H1 (cell line): ENCODE results near the gene GRAP. TPM values are rescaled to one million over a fixed set of nuclear protein-coding genes. Genes with fewer than 3 reads are reported as not detected.

Experiments
- CTCF ChIA-PET: fragments of 300-600 bp; sonication (Branson Sonifier 250); formaldehyde crosslinking; loops from one replicate; lab custom pipeline; 2021; ENCODE audit not compliant: partially characterized antibody; lab: Charles Lee
- POLR2A ChIA-PET: fragments of 300-600 bp; sonication (Branson Sonifier 250); formaldehyde crosslinking; loops from one replicate; lab custom pipeline; 2021; ENCODE audit warnings: inconsistent platforms; ENCODE audit not compliant: partially characterized antibody; lab: Charles Lee
- DNase-seq, 2 experiments: peaks; one replicate each; pipeline versions ENCODE4 v3.0.0 to v3.0.0-alpha.2; 2010 to 2022; ENCODE audit warnings: low spot score in 2 of 2, low read depth in 1 of 2, mixed read lengths in 1 of 2
- FAIRE-seq: peaks from 2 replicates; lab custom pipeline; 2011; peaks lifted over from hg19 to GRCh38; lab: Jason Lieb, UNC
- H2AFZ ChIP-seq: 2 replicates; pipeline ENCODE4 v1.8.1; 2012; ENCODE audit warnings: low read length, inconsistent platforms
- H2AK5ac ChIP-seq: 2 replicates; pipeline ENCODE4 v1.6.1; 2013; ENCODE audit warnings: low read depth, low read length
- H2BK120ac ChIP-seq: replicated peaks from 2 replicates; pipeline ENCODE3; 2013; ENCODE audit warnings: low read depth, low read length, inconsistent platforms
- H2BK12ac ChIP-seq: 2 replicates; pipeline ENCODE4 v1.6.1; 2013; ENCODE audit warnings: low read depth, low read length
- H2BK15ac ChIP-seq: 2 replicates; pipeline ENCODE4 v1.6.1; 2013; ENCODE audit warnings: low read length
- H2BK20ac ChIP-seq: 2 replicates; pipeline ENCODE4 v1.6.1; 2013; ENCODE audit warnings: low read length
- H2BK5ac ChIP-seq: 2 replicates; pipeline ENCODE4 v1.6.1; 2013; ENCODE audit warnings: low read depth, low read length
- H3K14ac ChIP-seq: 2 replicates; pipeline ENCODE4 v1.6.1; 2013; ENCODE audit warnings: inconsistent platforms; ENCODE audit not compliant: insufficient read length
- H3K18ac ChIP-seq: 2 replicates; pipeline ENCODE4 v1.6.1; 2013; ENCODE audit warnings: low read length; ENCODE audit errors: extremely low read depth
- H3K23ac ChIP-seq: 2 replicates; pipeline ENCODE4 v1.6.1; 2013; ENCODE audit warnings: inconsistent platforms; ENCODE audit not compliant: insufficient read length
- H3K23me2 ChIP-seq: 2 replicates; pipeline ENCODE4 v1.6.1; 2013; ENCODE audit warnings: low read depth, low read length
- H3K27ac ChIP-seq: 2 replicates; pipeline ENCODE4 v1.6.1; 2011; ENCODE audit warnings: low read depth, low read length, inconsistent platforms
- H3K27me3 ChIP-seq, 4 experiments: replicated peaks in 1 of 4; 1 replicate in 1 of 4; 2 replicates in 3 of 4; pipeline versions ENCODE4 v1.6.1 to v1.8.1; 2011 to 2013; ENCODE audit warnings: low read length in 3 of 4, mild to moderate bottlenecking in 3 of 4, inconsistent platforms in 2 of 4, mixed read lengths in 2 of 4, moderate library complexity in 1 of 4; ENCODE audit not compliant: control insufficient read depth in 3 of 4, insufficient read depth in 3 of 4; ENCODE audit errors: extremely low read depth in 1 of 4
- H3K36me3 ChIP-seq, 4 experiments: 2 replicates each; pipeline versions ENCODE4 v1.6.1 to v1.8.1; 2011 to 2013; ENCODE audit warnings: mild to moderate bottlenecking in 4 of 4, low read length in 3 of 4, moderate library complexity in 2 of 4, control low read depth in 1 of 4, inconsistent platforms in 1 of 4; ENCODE audit not compliant: insufficient read depth in 4 of 4, control insufficient read depth in 2 of 4
- H3K4ac ChIP-seq: replicated peaks from 2 replicates; pipeline ENCODE3; 2013; ENCODE audit warnings: low read length, low read depth, mixed read lengths, inconsistent platforms; ENCODE audit not compliant: insufficient read length
- H3K4me1 ChIP-seq, 4 experiments: replicated peaks in 1 of 4; 1 replicate in 1 of 4; 2 replicates in 3 of 4; pipeline versions ENCODE4 v1.6.1 to v1.8.1; 2011 to 2013; ENCODE audit warnings: low read length in 3 of 4, inconsistent platforms in 2 of 4, mixed read lengths in 1 of 4; ENCODE audit not compliant: insufficient read depth in 4 of 4, control insufficient read depth in 3 of 4
- H3K4me2 ChIP-seq, 2 experiments: 2 replicates each; pipeline versions ENCODE4 v1.6.1 to v1.8.1; 2011 to 2013; ENCODE audit warnings: low read depth in 2 of 2, low read length in 2 of 2, control low read depth in 1 of 2, inconsistent platforms in 1 of 2, mild to moderate bottlenecking in 1 of 2; ENCODE audit not compliant: insufficient read depth in 1 of 2
- H3K4me3 ChIP-seq, 4 experiments: fragments of 200-600, 300-600 bp in 1 of 4; sonication (generic), shearing (Covaris generic), sonication (Bioruptor Twin) in 1 of 4; 2 replicates each; pipeline versions ENCODE4 v1.5.1 to v1.8.1; 2011 to 2016; ENCODE audit warnings: low read length in 4 of 4, low read depth in 3 of 4, control low read depth in 2 of 4, inconsistent platforms in 2 of 4, mild to moderate bottlenecking in 2 of 4, mixed read lengths in 1 of 4, moderate library complexity in 1 of 4; ENCODE audit not compliant: insufficient read depth in 2 of 4; ENCODE audit errors: extremely low read depth in 1 of 4
- H3K56ac ChIP-seq: replicated peaks from 2 replicates; pipeline ENCODE3; 2013; ENCODE audit warnings: low read depth, mild to moderate bottlenecking, mixed read lengths, low read length, inconsistent platforms; ENCODE audit not compliant: insufficient read length
- H3K79me1 ChIP-seq: 2 replicates; pipeline ENCODE4 v1.6.1; 2013; ENCODE audit warnings: low read depth, low read length, control low read depth
- H3K79me2 ChIP-seq, 2 experiments: 2 replicates each; pipeline versions ENCODE4 v1.6.1 to v1.8.1; 2012 to 2013; ENCODE audit warnings: low read length in 2 of 2, mild to moderate bottlenecking in 2 of 2, inconsistent platforms in 1 of 2; ENCODE audit not compliant: insufficient read depth in 2 of 2, control insufficient read depth in 1 of 2
- H3K9ac ChIP-seq, 4 experiments: replicated peaks in 1 of 4; 1 replicate in 1 of 4; 2 replicates in 3 of 4; pipeline versions ENCODE4 v1.6.1 to v1.8.1; 2011 to 2013; ENCODE audit warnings: low read depth in 3 of 4, low read length in 3 of 4, control low read depth in 2 of 4, mild to moderate bottlenecking in 2 of 4, moderate library complexity in 2 of 4, inconsistent platforms in 1 of 4; ENCODE audit errors: extremely low read depth in 1 of 4
- H3K9me3 ChIP-seq, 2 experiments: 2 replicates each; pipeline versions ENCODE4 v1.6.1 to v1.8.1; 2012 to 2013; ENCODE audit warnings: mild to moderate bottlenecking in 2 of 2, moderate library complexity in 2 of 2, control low read depth in 1 of 2, inconsistent platforms in 1 of 2, low read depth in 1 of 2, low read length in 1 of 2, mixed read lengths in 1 of 2; ENCODE audit not compliant: insufficient read depth in 2 of 2
- H4K20me1 ChIP-seq, 2 experiments: replicated peaks in 1 of 2; 2 replicates each; pipeline versions ENCODE3 to v1.8.1; 2011 to 2013; ENCODE audit warnings: inconsistent platforms in 2 of 2, low read length in 2 of 2, mild to moderate bottlenecking in 1 of 2; ENCODE audit not compliant: insufficient read depth in 2 of 2, control insufficient read depth in 1 of 2
- H4K5ac ChIP-seq: 2 replicates; pipeline ENCODE4 v1.6.1; 2013; ENCODE audit warnings: low read length, low read depth, mixed read lengths, inconsistent platforms; ENCODE audit not compliant: insufficient read length
- H4K8ac ChIP-seq: 2 replicates; pipeline ENCODE4 v1.8.0; 2013; ENCODE audit warnings: mild to moderate bottlenecking, moderate library complexity, low read length, inconsistent platforms; ENCODE audit not compliant: insufficient read depth; ENCODE audit errors: extremely low read depth
- H4K91ac ChIP-seq: replicated peaks from 2 replicates; pipeline ENCODE3; 2013; ENCODE audit warnings: low read length, mixed read lengths, inconsistent platforms; ENCODE audit not compliant: insufficient read length
- ATF2 ChIP-seq: IDR thresholded peaks from 2 replicates; pipeline ENCODE4 v1.6.1; 2012; ENCODE audit warnings: low read length, inconsistent platforms
- BACH1 ChIP-seq: IDR thresholded peaks from 2 replicates; pipeline ENCODE4 v1.6.1; 2012; ENCODE audit warnings: low read length, improper control_type of control experiment
- BRCA1 ChIP-seq: IDR thresholded peaks from 2 replicates; pipeline ENCODE4 v1.6.1; 2012; ENCODE audit warnings: low read depth, low read length, improper control_type of control experiment
- CBX8 ChIP-seq: fragments of 300-800, 300-1000 bp; sonication (generic); IDR thresholded peaks from 2 replicates; pipeline ENCODE4 v1.7.1; 2016; ENCODE audit warnings: low read depth, low read length, borderline replicate concordance
- CREB1 ChIP-seq: IDR thresholded peaks from 2 replicates; pipeline ENCODE4 v1.6.1; 2012; ENCODE audit warnings: inconsistent platforms
- CTBP2 ChIP-seq: IDR thresholded peaks from 2 replicates; pipeline ENCODE4 v1.7.0; 2011; ENCODE audit warnings: borderline replicate concordance, mild to moderate bottlenecking, moderate library complexity, mixed read lengths, low read length; ENCODE audit not compliant: insufficient read depth, insufficient read length
- EP300 ChIP-seq, 2 experiments: IDR thresholded peaks; 1 replicate in 1 of 2; 2 replicates in 1 of 2; pipeline ENCODE4 v1.6.1; 2011 to 2012; ENCODE audit warnings: low read depth in 2 of 2, low read length in 2 of 2, mild to moderate bottlenecking in 2 of 2, borderline replicate concordance in 1 of 2, inconsistent platforms in 1 of 2, moderate library complexity in 1 of 2
- KDM5A ChIP-seq: fragments of 200-600 bp; IDR thresholded peaks from 2 replicates; pipeline ENCODE4 v1.7.1; 2012; ENCODE audit warnings: mild to moderate bottlenecking, low read length, inconsistent platforms, mixed read lengths
- MAFK ChIP-seq: IDR thresholded peaks from 2 replicates; pipeline ENCODE4 v1.6.1; 2012; ENCODE audit warnings: low read depth, mild to moderate bottlenecking, improper control_type of control experiment, low read length
- POLR2A ChIP-seq, 2 experiments: IDR thresholded peaks; 1 replicate in 1 of 2; 2 replicates in 1 of 2; pipeline ENCODE4 v1.6.1; 2011; ENCODE audit warnings: low read depth in 2 of 2, low read length in 2 of 2, mild to moderate bottlenecking in 2 of 2; ENCODE audit errors: control extremely low read depth in 1 of 2
- RXRA ChIP-seq: IDR thresholded peaks from 2 replicates; pipeline ENCODE4 v1.6.1; 2011; ENCODE audit warnings: low read depth, mild to moderate bottlenecking, low read length, moderate library complexity; ENCODE audit not compliant: insufficient read depth
- SRF ChIP-seq: IDR thresholded peaks from 2 replicates; pipeline ENCODE4 v1.6.1; 2011; ENCODE audit warnings: mild to moderate bottlenecking, low read depth, low read length, moderate library complexity
- WGBS, 2 experiments: shearing (Covaris generic) in 1 of 2; methylation state at CpG; one replicate each; pipeline versions ENCODE4 v1.1.6 to v1.1.7; 2013 to 2015; ENCODE audit warnings: low lambda C conversion rate in 2 of 2, mixed read lengths in 2 of 2, inconsistent platforms in 1 of 2, low coverage in 1 of 2, missing lambda C conversion rate in 1 of 2; ENCODE audit not compliant: insufficient replicate concordance in 2 of 2, insufficient coverage in 1 of 2, insufficient read length in 1 of 2; ENCODE audit errors: extremely low coverage in 1 of 2, missing lambda C conversion rate in 1 of 2; 5-methylcytosine and 5-hydroxymethylcytosine counted together
- polyA plus RNA-seq, 7 experiments: library from polyadenylated mRNA; depleted of rRNA in 3 of 7; stranded (reverse) in 5 of 7; unstranded in 2 of 7; fragments of >200 nt in 5 of 7; fragments of 200-250 nt in 2 of 7; gene quantifications; 1 replicate in 5 of 7; 2 replicates in 1 of 7; 4 replicates in 1 of 7; pipeline versions ENCODE4 v1.2.1 to v1.2.3, GENCODE V29; 2011 to 2013; ENCODE audit warnings: missing spikeins in 2 of 7, mixed read lengths in 2 of 7
- total RNA-seq: library from RNA; stranded (reverse); fragmentation: NEBNext Ultra II Directional; extraction: Animal tissue kit (Norgen Biotek cat#: 25700); gene quantifications from 2 replicates; pipeline ENCODE4 v1.2.1, GENCODE V29; 2021

Gene GRAP
- total and polyA plus RNA-seq, 2 of the 8 experiments (the other 6 are each of a cell fraction or from before 2014, with no cell fraction given), result 0.18 to 0.24 TPM

- ChIA-PET CTCF (interaction anchor here (1.1 to 2.0 kb wide), 3 partner anchors 10 to 27 kb away, joined by 3 to 17 read pairs (median 5); no protein-coding TSS in a partner anchor), POLR2A (no interaction called here)
- Histone ChIP-seq H2BK12ac (no peak overlapping the region), H2AFZ (no peak overlapping the region), H3K79me1 (peaks cover 11% of the 10 kb centered on the region), H4K8ac (no peak overlapping the region), H2BK120ac (no peak overlapping the region), H3K27me3 (no peaks in the 10 kb centered on the region), H4K91ac (no peak overlapping the region), H3K9me3 (no peaks in the 10 kb centered on the region), H2BK5ac (no peak overlapping the region), H3K56ac (no peak overlapping the region), H3K36me3 (peaks cover 0 to 18% (median 10%) of the 10 kb centered on the region in 4 experiments; a peak in 6 of 8 replicates), H3K23me2 (no peaks in the 10 kb centered on the region), H3K23ac (no peak overlapping the region), H2BK20ac (no peak overlapping the region), H3K79me2 (no peaks in the 10 kb centered on the region; a peak in 1 of 4 replicates), H3K4me2 (no peak overlapping the region), H3K9ac (no peak overlapping the region), H2BK15ac (no peak overlapping the region), H3K4me1 (peaks cover 0 to 4% (median 0%) of the 10 kb centered on the region in 4 experiments; a peak in 2 of 7 replicates), H3K27ac (no peak overlapping the region), H3K18ac (no peak overlapping the region), H4K20me1 (peaks cover 12 to 24% of the 10 kb centered on the region in 2 experiments), H3K4me3 (no peak overlapping the region), H3K14ac (no peak overlapping the region), H4K5ac (no peak overlapping the region), H3K4ac (no peak overlapping the region), H2AK5ac (no peak overlapping the region)
- no peak for FAIRE-seq
- DNase-seq, result no peak
- WGBS, 2 experiments, result 82% methylated on average over 9 of the region's 9 CpGs; no CpG with 5 or more reads in 1 of the 2 experiments
- TF ChIP-seq CBX8, result no peak
- no peak for TF ChIP-seq SRF
- no peak for TF ChIP-seq CTBP2
- no peak for TF ChIP-seq KDM5A
- no peak for TF ChIP-seq POLR2A (IDR thresholded peaks at IDR 0.05; ENCODE audit: control extremely low read depth in 1 of 2, low read depth in 2 of 2, low read length in 2 of 2)
- no peak for TF ChIP-seq EP300 (IDR thresholded peaks at IDR 0.05; ENCODE audit: borderline replicate concordance in 1 of 2, low read depth in 2 of 2, low read length in 2 of 2)
- TF ChIP-seq ATF2, result no peak
- no peak for TF ChIP-seq RXRA
- no peak for TF ChIP-seq MAFK
- TF ChIP-seq CREB1, result no peak
- TF ChIP-seq BACH1, result no peak
- TF ChIP-seq BRCA1, result no peak
Observed at GRCh38 chr17:18985475-18985874, 61.3 kb downstream of the GRAP start.
